ENCODE results near the gene TTC23L.

GRCh38 chr5:34929720-34930461, 90.9 kb downstream of the TTC23L start:
- no peak for TF ChIP-seq CTCF (IDR thresholded peaks at IDR 0.05)
- no peak for TF ChIP-seq EP300 (IDR thresholded peaks at IDR 0.05)
- peak in 1 of 2 donors; percentile 48 for TF ChIP-seq POLR2A (IDR thresholded peaks at IDR 0.05)

Data from suprapubic skin (tissue), 3 donors.